ENCODE measurements around the gene KLHL17. TPM values are rescaled to one million over a fixed set of nuclear protein-coding genes. Genes with fewer than 3 reads are reported as not detected.
"Not testable (repeated sequence)": the region's sequence is repeated elsewhere in the genome, so short reads cannot be mapped to it uniquely, and the experiment has no call there.

KLHL17 gene
- total RNA-seq, 1 donor from 2014 or later = 33.3 TPM

DNA sequence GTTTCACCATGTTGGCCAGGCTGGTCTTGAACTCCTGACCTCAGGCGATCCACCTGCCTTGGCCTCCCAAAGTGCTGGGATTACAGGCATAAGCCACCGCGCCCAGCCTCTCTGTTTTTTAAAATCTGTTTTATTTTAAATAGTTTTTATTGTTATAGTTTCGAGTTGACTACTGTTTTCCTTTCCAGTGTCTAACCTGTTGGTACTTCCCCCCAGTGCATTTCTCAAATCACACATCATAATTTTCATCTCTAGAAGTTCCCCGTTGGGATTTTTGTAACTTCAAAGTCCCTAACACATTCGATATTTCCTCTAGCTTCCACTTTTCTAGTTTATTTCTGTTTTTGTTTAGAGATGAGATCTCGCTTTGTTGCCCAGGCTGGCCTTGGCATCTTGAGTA lies 32.0 kb downstream of the KLHL17 start:
- DNase-seq (ENCODE audit: low read depth) = no peak
- TF ChIP-seq, protein P1, sequence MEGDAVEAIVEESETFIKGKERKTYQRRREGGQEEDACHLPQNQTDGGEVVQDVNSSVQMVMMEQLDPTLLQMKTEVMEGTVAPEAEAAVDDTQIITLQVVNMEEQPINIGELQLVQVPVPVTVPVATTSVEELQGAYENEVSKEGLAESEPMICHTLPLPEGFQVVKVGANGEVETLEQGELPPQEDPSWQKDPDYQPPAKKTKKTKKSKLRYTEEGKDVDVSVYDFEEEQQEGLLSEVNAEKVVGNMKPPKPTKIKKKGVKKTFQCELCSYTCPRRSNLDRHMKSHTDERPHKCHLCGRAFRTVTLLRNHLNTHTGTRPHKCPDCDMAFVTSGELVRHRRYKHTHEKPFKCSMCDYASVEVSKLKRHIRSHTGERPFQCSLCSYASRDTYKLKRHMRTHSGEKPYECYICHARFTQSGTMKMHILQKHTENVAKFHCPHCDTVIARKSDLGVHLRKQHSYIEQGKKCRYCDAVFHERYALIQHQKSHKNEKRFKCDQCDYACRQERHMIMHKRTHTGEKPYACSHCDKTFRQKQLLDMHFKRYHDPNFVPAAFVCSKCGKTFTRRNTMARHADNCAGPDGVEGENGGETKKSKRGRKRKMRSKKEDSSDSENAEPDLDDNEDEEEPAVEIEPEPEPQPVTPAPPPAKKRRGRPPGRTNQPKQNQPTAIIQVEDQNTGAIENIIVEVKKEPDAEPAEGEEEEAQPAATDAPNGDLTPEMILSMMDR (conservative IDR thresholded peaks at IDR 0.05; ENCODE audit: low read depth, low read length) = no peak
- no peak overlapping the region for H3K4me3 ChIP-seq (ENCODE audit: low read depth, low read length)

DNA sequence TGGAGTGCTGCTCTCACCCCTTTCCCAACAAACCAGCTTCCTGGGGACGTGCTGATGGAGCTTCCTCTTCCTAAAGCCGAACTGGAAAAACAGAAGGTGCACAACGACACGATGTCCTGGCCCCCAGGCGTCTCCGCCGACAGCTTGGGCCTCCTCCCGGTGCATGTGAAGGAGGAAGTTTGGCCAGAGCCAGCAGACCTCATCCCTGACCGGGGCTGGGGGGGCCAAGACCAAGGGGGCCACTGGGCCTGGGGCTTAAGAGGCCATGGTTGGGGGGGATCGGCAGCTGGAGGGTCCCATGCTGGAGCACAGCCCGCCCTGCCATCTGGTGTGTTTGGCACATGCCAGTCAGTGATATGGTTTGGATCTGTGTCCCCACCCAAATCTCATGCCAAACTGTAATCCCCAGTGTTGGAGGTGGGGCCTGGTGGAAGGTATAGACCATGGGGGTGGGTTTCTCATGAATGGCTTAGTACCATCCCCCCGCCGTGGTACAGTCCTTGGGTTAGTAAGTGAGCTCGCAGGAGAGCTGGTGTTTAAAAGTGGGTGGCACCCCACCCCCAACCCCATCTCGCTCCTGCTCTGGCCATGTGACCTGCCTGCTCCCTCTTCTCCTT lies 33.1 kb downstream of the KLHL17 start:
- DNase-seq (ENCODE audit: low read depth) = no peak
- TF ChIP-seq, protein P1 (conservative IDR thresholded peaks at IDR 0.05; ENCODE audit: low read depth, low read length) = no peak
- H3K4me3 ChIP-seq (ENCODE audit: low read depth, low read length) = no peak overlapping the region

DNA sequence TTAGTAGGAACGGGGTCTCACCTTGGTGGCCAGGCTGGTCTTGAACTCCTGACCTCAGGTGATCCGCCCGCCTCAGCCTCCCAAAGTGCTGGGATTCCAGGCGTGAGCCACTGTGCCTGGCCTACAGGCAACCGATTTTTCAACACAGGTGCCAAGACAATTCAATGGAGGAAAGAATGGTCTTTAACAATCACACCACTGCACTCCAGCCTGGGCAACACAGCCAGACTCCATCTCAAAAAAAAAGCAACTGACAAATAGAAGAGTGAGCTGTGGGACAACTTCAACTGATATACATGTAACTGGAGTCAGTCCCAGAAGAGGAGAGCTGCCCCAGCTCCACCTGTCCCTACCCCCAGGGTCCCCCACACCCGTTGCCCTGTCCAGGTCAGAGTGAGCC lies 34.2 kb downstream of the KLHL17 start:
- H3K4me3 ChIP-seq (ENCODE audit: low read depth, low read length); DNase-seq (ENCODE audit: low read depth): not testable (repeated sequence)

DNA sequence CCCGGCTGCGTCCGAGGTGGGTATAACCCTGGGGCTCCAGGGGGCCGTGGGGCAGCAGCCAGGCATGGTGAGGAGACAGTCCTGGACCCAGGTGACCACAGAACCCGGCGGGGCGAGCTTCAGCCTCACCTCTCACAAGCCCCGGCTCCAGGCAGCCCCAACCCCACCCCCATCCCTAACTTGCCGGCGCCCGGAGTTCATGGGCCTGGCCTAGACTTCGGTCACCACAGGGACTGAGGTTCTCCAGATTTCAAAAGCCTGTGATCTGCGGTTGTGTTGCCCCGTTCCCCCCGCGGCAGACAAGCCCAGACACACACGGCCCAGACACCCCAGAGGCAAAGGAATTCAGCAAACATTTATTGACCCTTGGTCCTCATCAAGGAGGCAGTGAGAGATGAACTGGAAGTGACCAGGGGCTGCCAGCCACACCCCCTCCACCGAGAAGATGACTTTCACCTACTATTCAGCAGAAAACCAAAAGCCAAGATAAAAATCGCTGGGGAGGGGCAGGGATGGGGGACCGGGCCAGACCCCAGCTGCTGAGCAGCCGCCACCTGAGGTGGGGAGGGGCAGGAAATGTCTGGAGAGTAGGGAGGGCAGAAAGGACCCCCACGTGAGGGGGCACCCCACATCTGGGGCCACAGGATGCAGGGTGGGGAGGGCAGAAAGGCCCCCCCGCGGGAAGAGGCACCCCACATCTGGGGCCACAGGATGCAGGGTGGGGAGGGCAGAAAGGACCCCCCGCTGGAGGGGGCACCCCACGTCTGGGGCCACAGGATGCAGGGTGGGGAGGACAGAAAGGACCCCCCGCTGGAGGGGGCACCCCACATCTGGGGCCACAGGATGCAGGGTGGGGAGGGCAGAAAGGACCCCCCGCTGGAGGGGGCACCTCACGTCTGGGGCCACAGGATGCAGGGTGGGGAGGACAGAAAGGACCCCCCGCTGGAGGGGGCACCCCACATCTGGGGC lies 35.6 kb downstream of the KLHL17 start:
- TF ChIP-seq, protein P1 (conservative IDR thresholded peaks at IDR 0.05; ENCODE audit: low read depth, low read length) = no peak
- no peak for DNase-seq (ENCODE audit: low read depth)
- H3K4me3 ChIP-seq (ENCODE audit: low read depth, low read length) = no peak overlapping the region

DNA sequence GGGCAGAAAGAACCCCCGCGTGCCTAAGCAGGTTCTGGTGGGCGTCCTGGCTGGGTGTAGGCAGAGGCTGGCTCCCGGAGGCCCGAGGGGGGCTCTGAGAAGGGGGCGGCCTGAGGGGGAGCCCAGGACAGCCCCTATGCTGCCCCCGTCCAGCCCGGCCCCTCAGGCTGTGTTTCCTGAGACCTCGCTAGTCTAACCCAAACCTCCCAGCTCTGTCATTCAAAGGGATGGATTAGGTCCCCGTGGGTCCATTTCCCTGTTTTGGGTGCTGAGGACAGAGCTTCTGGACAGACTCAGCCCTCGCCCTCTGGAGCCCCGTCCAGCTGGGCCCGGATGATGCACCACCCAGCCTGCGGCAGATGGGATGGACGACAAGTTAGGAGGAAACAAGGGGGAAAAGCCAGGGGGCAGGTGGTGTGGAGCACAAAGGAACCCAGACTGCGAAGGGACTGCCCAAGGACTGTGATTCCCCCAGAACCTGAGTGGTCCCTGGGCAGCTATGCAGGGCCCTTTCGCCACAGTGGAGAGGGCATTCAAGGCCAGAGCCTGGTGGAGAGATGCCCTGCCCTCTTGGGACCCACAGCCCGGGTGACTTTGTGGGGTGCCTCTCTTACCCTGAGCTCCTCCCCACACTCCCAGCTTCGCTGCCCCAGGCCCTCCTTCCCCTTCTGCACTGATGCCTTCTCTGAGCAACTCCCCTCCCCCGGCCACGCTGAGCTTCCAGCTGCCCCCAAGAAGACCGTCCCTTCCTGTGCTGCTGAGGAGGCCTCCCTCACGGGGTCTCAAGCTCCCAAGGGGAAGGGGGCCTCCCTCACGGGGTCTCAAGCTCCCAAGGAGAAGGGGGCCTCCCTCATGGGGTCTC lies 36.7 kb downstream of the KLHL17 start:
- DNase-seq (ENCODE audit: low read depth) = no peak
- TF ChIP-seq, protein P1 (conservative IDR thresholded peaks at IDR 0.05; ENCODE audit: low read depth, low read length) = no peak
- H3K4me3 ChIP-seq (ENCODE audit: low read depth, low read length) = no peak overlapping the region

DNA sequence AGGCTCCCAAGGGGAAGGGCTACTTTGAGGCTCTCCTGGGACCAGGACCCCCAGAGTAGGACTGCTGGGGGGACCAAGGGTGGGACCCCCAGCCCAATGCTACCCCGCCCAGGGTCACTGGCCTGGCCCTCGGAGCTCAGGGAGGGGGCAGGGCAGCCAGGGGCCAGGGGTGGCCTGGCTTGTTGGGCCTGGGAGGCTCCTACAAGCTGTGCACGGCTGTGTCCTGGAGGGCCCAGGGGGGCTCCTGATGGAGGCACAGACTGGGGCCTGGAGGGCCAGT lies 37.3 kb downstream of the KLHL17 start:
- TF ChIP-seq, protein P1 (conservative IDR thresholded peaks at IDR 0.05; ENCODE audit: low read depth, low read length) = no peak
- no peak overlapping the region for H3K4me3 ChIP-seq (ENCODE audit: low read depth, low read length)
- no peak for DNase-seq (ENCODE audit: low read depth)
